Gastroesophageal sphincter (tissue), 3 donors: ENCODE results near the gene UCKL1.

ENCODE experiments used
- CTCF ChIP-seq, 4 experiments: fragments of 200-600 bp in 2 of 4; fragments of 450-650 bp in 2 of 4; sonication (generic) in 1 of 4; IDR thresholded peaks; one replicate each; pipeline ENCODE4 v1.5.1; 2017 to 2019; ENCODE audit warnings: antibody characterized with exemption in 4 of 4, mild to moderate bottlenecking in 2 of 4, moderate library complexity in 2 of 4
- POLR2A ChIP-seq, 2 donors: fragments of 450-650 bp; IDR thresholded peaks; one replicate each; pipeline ENCODE4 v1.6.1; 2017; ENCODE audit warnings: antibody characterized with exemption in 2 of 2, mild to moderate bottlenecking in 2 of 2, moderate library complexity in 1 of 2
- POLR2AphosphoS5 ChIP-seq: sonication (generic); formaldehyde crosslinking; IDR thresholded peaks from one replicate; pipeline ENCODE4 v1.6.1; 2017; ENCODE audit warnings: antibody characterized with exemption

DNA sequence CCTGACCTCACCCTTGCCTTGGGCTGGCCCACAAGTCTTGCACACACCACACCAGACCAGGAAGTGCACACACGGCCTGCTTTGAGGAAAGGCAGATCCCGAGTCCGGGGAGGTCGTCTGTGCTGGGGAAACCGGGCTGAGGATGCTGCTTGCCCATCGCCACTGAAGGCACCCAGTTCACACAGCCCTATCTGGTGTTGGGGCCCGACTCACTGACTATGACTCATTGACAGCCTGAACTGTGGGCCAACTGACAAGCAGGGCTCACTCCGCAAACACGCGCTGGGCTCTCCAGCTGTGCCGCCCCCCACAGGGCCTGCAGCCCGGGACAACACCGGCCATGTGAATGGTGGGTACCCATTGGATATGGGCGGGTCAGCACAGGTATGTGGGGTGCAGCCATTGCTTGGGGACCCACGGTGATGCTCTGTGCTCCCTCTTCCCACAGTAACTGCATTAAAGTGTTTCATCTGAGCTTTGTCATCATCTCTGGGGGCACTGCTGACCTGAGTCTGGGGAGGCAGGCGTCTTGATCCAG is 21.6 kb upstream of the UCKL1 start:
- TF ChIP-seq CTCF (IDR thresholded peaks at IDR 0.05): no peak
- no peak for TF ChIP-seq POLR2A (IDR thresholded peaks at IDR 0.05)
- TF ChIP-seq POLR2AphosphoS5: no peak
